ENCODE measurements around the gene LZIC. TPM values are rescaled to one million over a fixed set of nuclear protein-coding genes. Genes with fewer than 3 reads are reported as not detected.

Gene LZIC
- total and polyA plus RNA-seq, 2 of the 13 experiments (the other 11 are each of a cell fraction or from before 2014, with no cell fraction given), result 25.2 to 71.8 TPM

- TF ChIP-seq ZNF687 (CRISPR knock-in tag; IDR thresholded peaks at IDR 0.05) (peak; percentile 30; the same call in 1 of the 2 replicates), ZBTB2 (CRISPR knock-in tag; IDR thresholded peaks at IDR 0.05; ENCODE audit: low read depth) (peak; percentile 88; the same call in 1 of the 2 replicates), HDAC2 (CRISPR knock-in tag; IDR thresholded peaks at IDR 0.05) (no peak), ZBTB1 (CRISPR knock-in tag; IDR thresholded peaks at IDR 0.05; ENCODE audit: borderline replicate concordance) (no peak), ZNF574 (CRISPR knock-in tag; IDR thresholded peaks at IDR 0.05) (peak; percentile 47; the same call in 1 of the 2 replicates), ZNF335 (CRISPR knock-in tag; IDR thresholded peaks at IDR 0.05) (no peak), NR2C2 (CRISPR knock-in tag; IDR thresholded peaks at IDR 0.05; ENCODE audit: borderline replicate concordance) (0 out of 2 replicates have a peak, but pooled peaks have one; percentile 19), ZSCAN21 (CRISPR knock-in tag; IDR thresholded peaks at IDR 0.05; ENCODE audit: borderline replicate concordance) (0 out of 2 replicates have a peak, but pooled peaks have one; percentile 15), POLR2A (IDR thresholded peaks at IDR 0.05; ENCODE audit: insufficient read depth in 1 of 2, low read depth in 2 of 2, low read length in 2 of 2) (peak in 1 of 2 experiments; percentile 48; a peak in 1 of 4 replicates), ZNF691 (CRISPR knock-in tag; IDR thresholded peaks at IDR 0.05; ENCODE audit: borderline replicate concordance, low read depth) (peak; percentile 46; the same call in 1 of the 2 replicates), PHF20 (CRISPR knock-in tag; IDR thresholded peaks at IDR 0.05) (no peak), ZNF234 (CRISPR knock-in tag; conservative IDR thresholded peaks at IDR 0.05) (no peak), HMGXB4 (CRISPR knock-in tag; IDR thresholded peaks at IDR 0.05; ENCODE audit: borderline replicate concordance in 1 of 2, low read depth in 1 of 2) (no peak; a peak in 1 of 4 replicates), ZBTB43 (CRISPR knock-in tag; conservative IDR thresholded peaks at IDR 0.05) (0 out of 2 replicates have a peak, but pooled peaks have one; percentile 7)
Measured at GRCh38 chr1:9910076-9910422, 33.1 kb downstream of the LZIC start, which contains the start of gene CTNNBIP1 (continued).
